HG02642 (cell line): Measurements from ENCODE around the gene FGD3.

Experiments
- ATAC-seq: cut with Tn5 transposase; IDR thresholded peaks from one replicate; pipeline ENCODE4 v1.9.1; 2021; ENCODE audit warnings: mild to moderate bottlenecking; ENCODE audit not compliant: unreplicated experiment, poor library complexity

Gene FGD3

GRCh38 chr9:93048566-93049448 is 101.5 kb downstream of the FGD3 start:
- no peak for ATAC-seq

- ATAC-seq, result no peak
These were observed 102.2 kb downstream of the FGD3 start for GRCh38 chr9:93049491-93049890.

- no peak for ATAC-seq
These were observed 102.9 kb downstream of the FGD3 start for GRCh38 chr9:93050231-93050630.

- no peak for ATAC-seq
These were observed 104.4 kb downstream of the FGD3 start for GRCh38 chr9:93051680-93052089.

GRCh38 chr9:93052791-93053540 is 105.6 kb downstream of the FGD3 start:
- no peak for ATAC-seq

- ATAC-seq, result no peak
These were observed 106.5 kb downstream of the FGD3 start for GRCh38 chr9:93053781-93054331.

- no peak for ATAC-seq
These were observed 107.7 kb downstream of the FGD3 start for GRCh38 chr9:93054758-93055704.

GRCh38 chr9:93057042-93057702 is 109.8 kb downstream of the FGD3 start:
- no peak for ATAC-seq

- ATAC-seq, result peak; percentile 16
These were observed 110.5 kb downstream of the FGD3 start for GRCh38 chr9:93057703-93058354.

- ATAC-seq, result peak; percentile 65
These were observed 111.2 kb downstream of the FGD3 start, which contains the start of gene SUSD3 for GRCh38 chr9:93058355-93059010. TSS of gene SUSD3 (plus strand) at chr9:93058701. CDS start at chr9:93058743, 42 bp downstream.

GRCh38 chr9:93059011-93059714 is 111.8 kb downstream of the FGD3 start:
- ATAC-seq, result peak; percentile 19

GRCh38 chr9:93059715-93060578 is 112.6 kb downstream of the FGD3 start:
- ATAC-seq, result no peak

GRCh38 chr9:93060746-93061259 is 113.5 kb downstream of the FGD3 start:
- ATAC-seq, result no peak

GRCh38 chr9:93061260-93061751 is 114.0 kb downstream of the FGD3 start:
- no peak for ATAC-seq

GRCh38 chr9:93061791-93062763 is 114.8 kb downstream of the FGD3 start:
- peak; percentile 41 for ATAC-seq
